Left lobe of liver (tissue), 2 donors: Measurements from ENCODE around the gene GRID2IP. TPM values are rescaled to one million over a fixed set of nuclear protein-coding genes. Genes with fewer than 3 reads are reported as not detected.

Experiments used
- ATAC-seq: fragments of 200-7000 bp; cut with Tn5 transposase; one replicate; pipeline ENCODE4 v1.9.1; 2020; ENCODE audit warnings: mild to moderate bottlenecking, moderate library complexity
- DNase-seq: peaks from one replicate; pipeline ENCODE4 v3.0.0-alpha.2; 2020; ENCODE audit warnings: low spot score
- total RNA-seq: library from RNA; stranded (reverse); gene quantifications from one replicate; pipeline ENCODE4 v1.2.1, GENCODE V29; 2021
- donor health status: DM: no; HTN: no; CAD: no; lungs with moderate emphysema.
- donor health status: DM: no; HTN: yes; CAD: no.

Gene GRID2IP
- total RNA-seq, 1 donor from 2014 or later, result not detected

DNA sequence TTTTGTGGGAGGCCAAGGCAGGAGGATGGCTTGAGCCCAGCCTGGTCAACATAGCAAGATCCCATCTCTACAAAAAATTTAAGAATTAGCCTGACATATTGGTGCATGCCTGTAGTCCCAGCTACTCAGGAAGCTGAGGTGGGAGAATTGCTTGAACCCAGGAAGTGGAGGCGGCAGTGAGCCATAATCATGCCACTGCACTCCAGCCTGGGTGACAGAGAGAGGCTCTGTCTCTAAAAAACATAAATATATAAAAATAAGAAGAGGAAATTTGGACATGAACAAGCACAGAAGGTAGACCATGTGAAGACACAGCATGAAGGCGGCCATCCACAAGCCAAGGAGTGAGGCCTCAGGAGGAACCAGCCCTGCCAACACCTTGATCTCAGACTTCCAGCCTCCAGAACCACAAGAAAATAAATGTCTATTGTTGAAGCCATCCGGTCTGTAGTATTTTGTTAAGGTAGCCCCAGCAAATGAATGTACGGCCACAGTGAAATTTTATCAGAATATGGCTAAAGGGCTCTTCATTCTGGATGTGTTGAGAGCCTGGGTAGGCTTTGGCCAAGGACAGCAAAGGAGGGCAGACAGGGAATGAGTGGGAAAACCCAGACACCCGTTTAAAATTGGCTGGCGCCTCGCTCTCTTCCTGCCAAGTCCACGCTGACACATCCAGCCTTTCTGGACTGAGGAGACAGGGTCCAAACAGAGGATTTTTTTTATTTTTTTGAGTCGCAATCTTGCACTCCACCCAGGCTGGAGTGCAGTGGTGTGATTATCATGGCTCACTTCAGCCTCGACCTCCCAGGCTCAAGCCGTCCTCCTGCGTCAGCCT lies 12.9 kb upstream of the GRID2IP start:
- no peak for DNase-seq
- ATAC-seq, result no peak

DNA sequence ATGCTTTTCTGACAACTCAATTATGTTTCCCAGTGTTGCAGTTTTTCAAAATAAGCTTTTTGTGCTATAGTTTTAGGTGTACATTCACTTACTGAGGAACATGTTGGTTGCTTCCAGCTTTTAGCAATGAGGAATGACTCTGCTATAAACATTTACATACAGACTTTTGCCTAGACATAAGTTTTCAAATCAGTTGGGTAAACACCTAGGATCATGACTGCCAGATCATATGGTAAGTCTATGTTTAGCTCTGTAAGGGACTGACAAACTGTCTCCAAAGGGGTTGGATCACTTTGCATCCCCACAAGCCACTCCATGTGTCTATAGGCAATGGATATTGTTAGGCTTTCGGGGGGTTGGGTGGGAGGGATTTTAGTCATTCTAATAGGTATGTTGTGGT lies 10.8 kb upstream of the GRID2IP start:
- DNase-seq, result no peak
- no peak for ATAC-seq

DNA sequence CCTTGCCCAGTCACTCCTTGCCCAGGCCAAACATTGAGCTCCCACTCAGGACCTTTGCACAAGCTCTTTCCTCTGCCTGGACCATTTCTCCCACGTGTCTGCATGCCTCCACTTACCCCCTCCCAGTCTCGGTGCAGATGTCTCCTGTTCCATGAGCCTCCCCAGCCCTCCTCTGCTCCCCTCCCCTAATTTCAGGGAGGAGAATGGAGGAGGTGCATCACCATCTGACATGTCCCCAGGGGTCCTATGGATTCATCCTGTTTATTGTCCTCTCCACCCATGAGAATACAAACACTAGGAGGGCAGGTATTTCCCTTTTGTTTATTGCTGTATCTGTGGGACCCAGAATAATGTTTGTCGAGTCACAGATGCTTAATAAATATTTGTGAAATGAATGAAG lies 8.6 kb upstream of the GRID2IP start:
- DNase-seq, result no peak

GRCh38 chr7:6558837-6559236 lies 7.6 kb upstream of the GRID2IP start:
- ATAC-seq (peak; percentile 30), DNase-seq (no peak)

More for the DNA sequence above, 8.6 kb upstream of the GRID2IP start:
- no peak for ATAC-seq

- peak; percentile 43 for ATAC-seq
- no peak for DNase-seq
Measured at GRCh38 chr7:6556196-6556595, 4.9 kb upstream of the GRID2IP start.

- ATAC-seq (no peak), DNase-seq (no peak)
Measured at GRCh38 chr7:6554848-6555247, 3.6 kb upstream of the GRID2IP start.

GRCh38 chr7:6553448-6554044 lies 2.3 kb upstream of the GRID2IP start:
- DNase-seq, result no peak
- ATAC-seq, result no peak

GRCh38 chr7:6547400-6547799 lies 3.9 kb downstream of the GRID2IP start:
- ATAC-seq, result no peak
- no peak for DNase-seq

DNA sequence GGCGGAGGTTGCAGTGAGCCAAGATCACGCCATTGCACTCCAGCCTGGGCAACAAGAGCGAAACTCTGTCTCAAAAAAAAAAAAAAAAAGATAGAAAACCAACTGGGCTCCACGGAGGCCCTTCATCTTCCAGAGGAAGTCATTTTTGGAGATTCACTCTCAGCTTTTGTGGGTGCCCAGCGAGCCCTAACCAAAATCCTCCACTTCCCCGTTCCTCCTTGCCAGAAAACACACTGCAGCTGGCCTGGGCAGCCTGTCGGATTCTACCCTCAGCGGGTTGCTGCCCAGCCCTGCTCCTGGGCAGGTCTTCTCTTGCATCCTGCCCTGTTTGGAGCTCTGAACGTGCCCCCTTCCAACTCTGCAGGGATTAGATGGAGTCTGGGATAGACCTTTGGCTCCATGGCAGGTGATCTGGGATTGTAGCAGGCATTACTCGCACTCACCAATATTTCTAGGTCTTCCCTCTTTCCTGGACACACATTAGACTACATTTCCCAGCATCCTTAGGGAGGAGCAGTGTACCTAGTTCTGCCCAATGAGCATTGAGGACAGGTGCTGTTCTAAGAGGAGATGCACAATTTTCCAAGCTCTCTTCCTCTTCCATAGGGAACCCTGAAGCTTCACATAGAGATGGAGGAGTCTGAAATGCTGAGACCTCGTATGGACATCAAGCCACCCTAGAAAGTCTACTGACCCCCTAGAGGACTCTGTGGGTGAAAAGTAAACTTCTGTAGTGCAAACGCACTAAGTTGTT lies 4.6 kb downstream of the GRID2IP start:
- DNase-seq (no peak), ATAC-seq (no peak)

- ATAC-seq (no peak), DNase-seq (no peak)
Measured at GRCh38 chr7:6545398-6546126, 5.7 kb downstream of the GRID2IP start.

DNA sequence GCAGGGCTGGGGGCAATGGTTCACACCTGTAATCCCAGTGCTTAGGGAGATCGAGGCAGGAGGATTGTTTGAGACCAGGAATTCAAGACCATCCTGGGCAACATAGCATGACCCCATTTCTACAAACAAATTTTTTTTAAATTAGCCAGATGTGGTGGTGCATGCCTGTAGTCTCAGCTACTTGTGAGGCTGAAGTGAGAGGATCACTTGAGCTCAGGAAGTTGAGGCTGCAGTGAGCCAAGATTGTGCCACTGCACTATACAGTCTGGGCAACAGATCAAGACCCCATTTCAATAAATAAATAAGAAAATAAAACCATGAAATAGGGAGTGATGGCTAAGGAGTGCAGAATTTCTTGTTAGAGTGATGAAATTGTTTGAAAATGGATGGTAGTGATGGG lies 8.9 kb downstream of the GRID2IP start:
- DNase-seq, result no peak
- no peak for ATAC-seq

DNA sequence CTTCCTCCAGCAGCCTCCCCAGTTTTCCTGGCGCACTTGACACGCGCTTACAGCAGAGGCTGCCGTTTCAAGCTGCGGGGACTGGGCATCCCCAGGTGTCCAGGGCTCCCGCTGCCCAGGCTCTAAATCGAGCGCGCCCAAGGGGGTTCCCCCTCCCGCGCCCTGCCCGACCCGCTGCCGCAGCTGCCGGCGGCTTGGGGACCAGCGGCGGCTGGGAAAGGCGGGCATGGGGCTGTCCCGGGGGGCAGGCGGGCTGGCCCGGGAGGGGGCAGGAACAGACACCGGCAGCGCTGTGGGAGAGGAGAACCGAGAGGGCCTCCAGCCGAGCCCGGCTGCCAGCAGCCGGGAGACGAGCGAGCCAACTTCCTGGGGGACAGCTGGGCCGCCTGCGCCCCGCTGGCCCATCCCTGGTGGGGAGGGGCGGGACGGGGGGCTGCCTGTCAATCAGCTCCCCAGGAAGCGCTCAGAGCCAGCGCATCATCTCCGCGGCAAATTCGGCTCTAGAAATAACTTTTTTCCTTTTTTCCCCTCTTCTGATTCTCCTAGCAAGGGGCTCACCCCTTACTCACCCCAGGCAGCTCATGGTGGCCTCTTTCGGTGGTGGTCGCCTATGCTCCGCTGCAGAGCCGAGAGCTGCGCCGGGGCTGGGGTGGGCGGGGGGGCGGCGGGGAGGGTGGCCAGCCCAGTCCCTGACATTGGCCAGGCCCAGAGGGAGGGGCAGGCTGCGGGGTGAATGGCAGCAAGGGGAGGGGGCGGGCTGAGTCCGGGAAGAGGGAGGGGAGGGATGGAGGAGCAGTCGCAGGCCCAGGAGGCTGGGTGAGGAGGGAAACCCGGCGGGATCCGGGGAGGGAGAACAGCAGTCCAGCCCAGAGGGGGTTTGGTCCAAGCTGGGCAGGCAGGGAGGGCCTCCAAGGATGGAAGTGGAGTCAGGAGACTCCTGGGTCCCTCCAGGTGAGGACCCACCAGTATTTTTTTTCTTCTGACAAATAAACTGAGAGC lies 14.7 kb downstream of the GRID2IP start:
- ATAC-seq (no peak), DNase-seq (no peak)

GRCh38 chr7:6533893-6534495 lies 17.3 kb downstream of the GRID2IP start:
- ATAC-seq (no peak), DNase-seq (no peak)

- DNase-seq, result no peak
- no peak for ATAC-seq
Measured at GRCh38 chr7:6532516-6532915, 18.7 kb downstream of the GRID2IP start.

DNA sequence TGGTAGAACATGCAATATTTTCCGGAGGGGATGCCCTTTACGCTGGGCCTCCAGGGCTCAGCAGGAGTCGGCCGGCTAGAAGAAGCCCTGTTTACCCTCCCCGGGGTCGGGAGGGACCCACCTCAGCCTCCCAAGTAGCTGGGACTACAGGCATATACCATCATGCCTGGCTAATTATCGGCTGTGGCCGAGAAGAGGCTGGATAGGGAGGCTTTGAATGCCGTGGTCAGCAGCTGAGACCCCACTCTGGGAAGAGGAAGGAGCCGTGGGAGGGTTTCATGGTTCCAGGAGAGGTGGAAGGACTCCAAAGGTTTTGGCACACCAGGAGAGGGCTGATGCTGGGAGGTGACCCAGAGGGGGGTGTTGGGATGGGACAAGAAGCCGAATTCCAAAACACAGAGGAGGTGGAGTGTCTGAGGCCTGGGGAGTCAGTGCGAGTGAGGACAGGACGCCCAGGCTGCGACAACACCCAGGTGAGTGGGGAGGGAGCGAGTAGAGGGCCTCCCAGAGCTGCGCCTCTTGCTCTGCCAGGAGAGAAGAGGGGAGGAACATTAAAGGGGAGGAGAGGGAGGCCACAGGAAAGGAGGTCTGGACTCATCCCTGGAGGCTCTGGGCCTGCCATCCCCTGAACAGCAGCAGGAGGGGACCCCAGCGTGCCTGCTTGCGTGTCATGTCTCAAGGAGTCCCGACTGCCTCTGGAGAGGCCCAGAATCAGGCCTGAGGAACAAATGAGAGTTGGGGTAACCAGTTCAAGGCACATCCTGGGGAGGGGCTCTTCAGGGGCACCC lies 19.6 kb downstream of the GRID2IP start:
- DNase-seq, result no peak
- ATAC-seq, result no peak

GRCh38 chr7:6530626-6531491 lies 20.4 kb downstream of the GRID2IP start:
- no peak for DNase-seq

GRCh38 chr7:6529643-6530042 lies 21.6 kb downstream of the GRID2IP start:
- no peak for ATAC-seq
- DNase-seq, result no peak

More at GRCh38 chr7:6530626-6531491, 20.4 kb downstream of the GRID2IP start:
- peak; percentile 29 for ATAC-seq
